HepG2 (cell line): Measurements from ENCODE around the gene SYPL2. TPM values are rescaled to one million over a fixed set of nuclear protein-coding genes. Genes with fewer than 3 reads are reported as not detected.

Experiments used
- AGO2 ChIP-seq: fragments of 200-400 bp; formaldehyde crosslinking; optimal IDR thresholded peaks from 2 replicates; pipeline ENCODE3; 2017; ENCODE audit warnings: mild to moderate bottlenecking, low read depth, low read length, moderate library complexity
- ARNT2 ChIP-seq: sonication (generic); formaldehyde crosslinking; IDR thresholded peaks from 2 replicates; pipeline ENCODE4 v1.8.0; 2022; ENCODE audit warnings: mild to moderate bottlenecking, low read depth, missing genetic modification reagents, moderate library complexity
- HBP1 ChIP-seq: IDR thresholded peaks from 2 replicates; pipeline ENCODE4 v1.6.1; 2016; ENCODE audit warnings: low read depth, control low read depth
- KDM5A ChIP-seq: fragments of 200-600 bp; sonication (generic); IDR thresholded peaks from 2 replicates; pipeline ENCODE4 v1.7.0; 2018; ENCODE audit warnings: antibody characterized with exemption, mild to moderate bottlenecking, low read length, borderline replicate concordance
- NONO ChIP-seq, 2 experiments: fragments of 450-650 bp in 1 of 2; sonication (generic) in 1 of 2; formaldehyde crosslinking in 1 of 2; IDR thresholded peaks in 1 of 2; conservative IDR thresholded peaks in 1 of 2; 2 replicates each; pipeline versions ENCODE4 v1.6.1 to v1.8.0; 2017 to 2022; ENCODE audit warnings: mild to moderate bottlenecking in 1 of 2, missing genetic modification reagents in 1 of 2, moderate library complexity in 1 of 2
- PAWR ChIP-seq: sonication (generic); formaldehyde crosslinking; IDR thresholded peaks from 2 replicates; pipeline ENCODE4 v1.4.0; 2020; ENCODE audit warnings: missing genetic modification reagents, mild to moderate bottlenecking, borderline replicate concordance
- REPIN1 ChIP-seq: sonication (generic); formaldehyde crosslinking; IDR thresholded peaks from 2 replicates; pipeline ENCODE4 v1.8.0; 2022; ENCODE audit warnings: missing genetic modification reagents, low read depth, mild to moderate bottlenecking, borderline replicate concordance
- SMYD3 ChIP-seq: sonication (generic); formaldehyde crosslinking; IDR thresholded peaks from 2 replicates; pipeline ENCODE4 v1.8.1; 2023; ENCODE audit warnings: mild to moderate bottlenecking, missing genetic modification reagents
- ZNF101 ChIP-seq: sonication (generic); formaldehyde crosslinking; IDR thresholded peaks from 2 replicates; pipeline ENCODE4 v1.4.0; 2020; ENCODE audit warnings: mild to moderate bottlenecking, low read depth, missing genetic modification reagents, borderline replicate concordance
- ZNF414 ChIP-seq: sonication (generic); formaldehyde crosslinking; IDR thresholded peaks from 2 replicates; pipeline ENCODE4 v1.5.0; 2020; ENCODE audit warnings: missing genetic modification reagents
- ZNF446 ChIP-seq: sonication (generic); formaldehyde crosslinking; IDR thresholded peaks from 2 replicates; pipeline ENCODE4 v1.5.0; 2020; ENCODE audit warnings: mild to moderate bottlenecking, missing genetic modification reagents
- ZNF563 ChIP-seq: sonication (generic); formaldehyde crosslinking; IDR thresholded peaks from 2 replicates; pipeline ENCODE4 v1.8.0; 2022; ENCODE audit warnings: mild to moderate bottlenecking, moderate library complexity, missing genetic modification reagents
- ZNF761 ChIP-seq: sonication (generic); formaldehyde crosslinking; conservative IDR thresholded peaks from 2 replicates; pipeline ENCODE4 v1.4.0; 2020; ENCODE audit warnings: mild to moderate bottlenecking, missing genetic modification reagents
- ZNF780A ChIP-seq: sonication (generic); formaldehyde crosslinking; IDR thresholded peaks from 2 replicates; pipeline ENCODE4 v1.8.0; 2022; ENCODE audit warnings: mild to moderate bottlenecking, missing genetic modification reagents, moderate library complexity
- ZNF850 ChIP-seq: sonication (generic); formaldehyde crosslinking; conservative IDR thresholded peaks from 2 replicates; pipeline ENCODE4 v1.9.0; 2021; ENCODE audit warnings: mild to moderate bottlenecking, missing genetic modification reagents
- polyA plus RNA-seq, 8 experiments: library from polyadenylated mRNA; depleted of rRNA in 3 of 8; stranded (reverse) in 7 of 8; unstranded in 1 of 8; fragments of >200 nt; fragmentation: Illumina TruSeq in 4 of 8; extraction: Trizol in 4 of 8; gene quantifications; 2 replicates each; pipeline versions ENCODE4 v1.2.1 to v1.2.3, GENCODE V29; 2011 to 2016; ENCODE audit warnings: low read depth in 4 of 8, missing spikeins in 1 of 8, mixed read lengths in 1 of 8; ENCODE audit not compliant: insufficient read depth in 1 of 8
- total RNA-seq, 5 experiments: library from RNA; depleted of rRNA; stranded (reverse); fragments of >200 nt; fragmentation: Illumina TruSeq; extraction: Trizol; gene quantifications; 2 replicates each; pipeline ENCODE4 v1.2.3, GENCODE V29; 2016; ENCODE audit warnings: low read depth in 1 of 5
- TF ChIP-seq, protein P1 (sequence below): IDR thresholded peaks from 2 replicates; pipeline ENCODE4 v1.6.1; 2012; ENCODE audit warnings: inconsistent platforms
- TF ChIP-seq, protein P2 (sequence below): sonication (generic); formaldehyde crosslinking; IDR thresholded peaks from 2 replicates; pipeline ENCODE4 v1.4.0; 2020; ENCODE audit warnings: missing genetic modification reagents
- TF ChIP-seq, protein P3 (sequence below): sonication (generic); formaldehyde crosslinking; IDR thresholded peaks from 2 replicates; pipeline ENCODE4 v1.9.0; 2022; ENCODE audit warnings: missing genetic modification reagents, mild to moderate bottlenecking, borderline replicate concordance
- TF ChIP-seq, protein P4 (sequence below): sonication (generic); formaldehyde crosslinking; IDR thresholded peaks from 2 replicates; pipeline ENCODE4 v1.8.1; 2022; ENCODE audit warnings: mild to moderate bottlenecking, missing genetic modification reagents

The SYPL2 gene
- total and polyA plus RNA-seq, 2 of the 13 experiments (the other 11 are each of a cell fraction or from before 2014, with no cell fraction given), result 0.17 to 0.24 TPM

- TF ChIP-seq, protein P1, sequence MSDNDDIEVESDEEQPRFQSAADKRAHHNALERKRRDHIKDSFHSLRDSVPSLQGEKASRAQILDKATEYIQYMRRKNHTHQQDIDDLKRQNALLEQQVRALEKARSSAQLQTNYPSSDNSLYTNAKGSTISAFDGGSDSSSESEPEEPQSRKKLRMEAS, result peak; percentile 59
- peak; percentile 80; the same call in 1 of the 2 replicates for TF ChIP-seq REPIN1
- peak; percentile 77; the same call in 1 of the 2 replicates for TF ChIP-seq KDM5A
- TF ChIP-seq, protein P2, sequence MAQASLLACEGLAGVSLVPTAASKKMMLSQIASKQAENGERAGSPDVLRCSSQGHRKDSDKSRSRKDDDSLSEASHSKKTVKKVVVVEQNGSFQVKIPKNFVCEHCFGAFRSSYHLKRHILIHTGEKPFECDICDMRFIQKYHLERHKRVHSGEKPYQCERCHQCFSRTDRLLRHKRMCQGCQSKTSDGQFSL (CRISPR knock-in tag), result 0 out of 2 replicates have a peak, but pooled peaks have one; percentile 54
- TF ChIP-seq, protein P3, sequence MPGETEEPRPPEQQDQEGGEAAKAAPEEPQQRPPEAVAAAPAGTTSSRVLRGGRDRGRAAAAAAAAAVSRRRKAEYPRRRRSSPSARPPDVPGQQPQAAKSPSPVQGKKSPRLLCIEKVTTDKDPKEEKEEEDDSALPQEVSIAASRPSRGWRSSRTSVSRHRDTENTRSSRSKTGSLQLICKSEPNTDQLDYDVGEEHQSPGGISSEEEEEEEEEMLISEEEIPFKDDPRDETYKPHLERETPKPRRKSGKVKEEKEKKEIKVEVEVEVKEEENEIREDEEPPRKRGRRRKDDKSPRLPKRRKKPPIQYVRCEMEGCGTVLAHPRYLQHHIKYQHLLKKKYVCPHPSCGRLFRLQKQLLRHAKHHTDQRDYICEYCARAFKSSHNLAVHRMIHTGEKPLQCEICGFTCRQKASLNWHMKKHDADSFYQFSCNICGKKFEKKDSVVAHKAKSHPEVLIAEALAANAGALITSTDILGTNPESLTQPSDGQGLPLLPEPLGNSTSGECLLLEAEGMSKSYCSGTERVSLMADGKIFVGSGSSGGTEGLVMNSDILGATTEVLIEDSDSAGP (CRISPR knock-in tag), result peak; percentile 89
- TF ChIP-seq ZNF780A (CRISPR knock-in tag), result 0 out of 2 replicates have a peak, but pooled peaks have one; percentile 47
- TF ChIP-seq ARNT2 (CRISPR knock-in tag), result peak; percentile 48; the same call in 1 of the 2 replicates
- TF ChIP-seq, protein P4, sequence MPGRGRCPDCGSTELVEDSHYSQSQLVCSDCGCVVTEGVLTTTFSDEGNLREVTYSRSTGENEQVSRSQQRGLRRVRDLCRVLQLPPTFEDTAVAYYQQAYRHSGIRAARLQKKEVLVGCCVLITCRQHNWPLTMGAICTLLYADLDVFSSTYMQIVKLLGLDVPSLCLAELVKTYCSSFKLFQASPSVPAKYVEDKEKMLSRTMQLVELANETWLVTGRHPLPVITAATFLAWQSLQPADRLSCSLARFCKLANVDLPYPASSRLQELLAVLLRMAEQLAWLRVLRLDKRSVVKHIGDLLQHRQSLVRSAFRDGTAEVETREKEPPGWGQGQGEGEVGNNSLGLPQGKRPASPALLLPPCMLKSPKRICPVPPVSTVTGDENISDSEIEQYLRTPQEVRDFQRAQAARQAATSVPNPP (CRISPR knock-in tag), result peak; percentile 80; the same call in 1 of the 2 replicates
- no peak for TF ChIP-seq PAWR
- TF ChIP-seq ZNF850, result no peak
- peak; percentile 84 for TF ChIP-seq AGO2
- TF ChIP-seq HBP1 (CRISPR knock-in tag), result peak; percentile 24; the same call in 1 of the 2 replicates
- no peak for TF ChIP-seq NONO (IDR thresholded peaks at IDR 0.05)
- peak; percentile 83 for TF ChIP-seq NONO (CRISPR knock-in tag; conservative IDR thresholded peaks at IDR 0.05)
- TF ChIP-seq ZNF446, result peak; percentile 90
- peak; percentile 78; the same call in 1 of the 2 replicates for TF ChIP-seq ZNF563
- TF ChIP-seq ZNF101 (CRISPR knock-in tag), result no peak
- TF ChIP-seq ZNF761, result 0 out of 2 replicates have a peak, but pooled peaks have one; percentile 55
- TF ChIP-seq ZNF414 (CRISPR knock-in tag), result peak; percentile 44; the same call in 1 of the 2 replicates
- TF ChIP-seq SMYD3 (CRISPR knock-in tag), result 0 out of 2 replicates have a peak, but pooled peaks have one; percentile 34
Measured at GRCh38 chr1:109493805-109494539, 27.6 kb downstream of the SYPL2 start, which contains the start of gene CYB561D1 (continued).
